ENCODE results near the gene ADAMTS12. TPM values are rescaled to one million over a fixed set of nuclear protein-coding genes. Genes with fewer than 3 reads are reported as not detected.

ADAMTS12 gene
- total RNA-seq, 1 donor from 2014 or later: 0.54 TPM

DNA sequence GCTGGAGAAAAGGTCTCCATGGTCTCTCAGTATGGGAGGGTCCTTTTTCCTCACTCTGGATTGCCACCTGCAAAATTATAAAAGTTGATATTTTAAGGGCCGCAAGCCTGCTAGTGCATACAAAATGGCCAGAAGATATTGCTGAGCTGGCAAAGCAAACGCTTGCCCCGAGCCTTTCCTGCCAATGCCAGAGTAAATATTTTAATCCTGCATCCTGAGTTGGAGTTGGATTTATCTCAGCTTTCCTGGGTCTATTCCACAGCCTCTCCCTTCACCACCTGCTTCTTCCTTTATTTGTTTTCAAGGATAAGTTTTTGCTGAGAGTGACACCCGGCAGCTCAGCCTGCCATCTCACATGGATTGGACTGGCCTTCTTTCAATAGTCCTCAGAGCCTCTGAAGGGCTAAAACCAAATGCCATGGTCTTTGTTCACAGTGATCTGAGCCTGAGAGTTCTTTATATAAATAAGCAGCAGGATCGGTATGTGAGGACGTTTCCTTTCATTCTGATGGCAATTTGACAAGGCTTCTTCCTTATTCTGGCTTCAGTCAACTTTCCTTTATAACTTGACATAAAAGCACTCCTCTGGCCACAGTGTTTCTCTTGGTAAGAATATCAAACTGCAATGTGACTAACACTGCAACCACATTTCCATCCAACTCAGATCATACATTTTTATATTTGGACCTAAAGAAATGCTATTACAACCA is 170.1 kb downstream of the ADAMTS12 start:
- Mint-ChIP-seq H3K36me3 (ENCODE audit: unreplicated experiment) (no peaks in the 10 kb centered on the region), H3K4me3 (ENCODE audit: unreplicated experiment) (no peak overlapping the region), H3K9me3 (ENCODE audit: unreplicated experiment) (no peaks in the 10 kb centered on the region), H3K27ac (ENCODE audit: unreplicated experiment) (no peak overlapping the region), H3K27me3 (ENCODE audit: unreplicated experiment) (peaks cover 2% of the 10 kb centered on the region), H3K4me1 (ENCODE audit: low read depth, unreplicated experiment) (no peaks in the 10 kb centered on the region)
- TF ChIP-seq, protein P1, sequence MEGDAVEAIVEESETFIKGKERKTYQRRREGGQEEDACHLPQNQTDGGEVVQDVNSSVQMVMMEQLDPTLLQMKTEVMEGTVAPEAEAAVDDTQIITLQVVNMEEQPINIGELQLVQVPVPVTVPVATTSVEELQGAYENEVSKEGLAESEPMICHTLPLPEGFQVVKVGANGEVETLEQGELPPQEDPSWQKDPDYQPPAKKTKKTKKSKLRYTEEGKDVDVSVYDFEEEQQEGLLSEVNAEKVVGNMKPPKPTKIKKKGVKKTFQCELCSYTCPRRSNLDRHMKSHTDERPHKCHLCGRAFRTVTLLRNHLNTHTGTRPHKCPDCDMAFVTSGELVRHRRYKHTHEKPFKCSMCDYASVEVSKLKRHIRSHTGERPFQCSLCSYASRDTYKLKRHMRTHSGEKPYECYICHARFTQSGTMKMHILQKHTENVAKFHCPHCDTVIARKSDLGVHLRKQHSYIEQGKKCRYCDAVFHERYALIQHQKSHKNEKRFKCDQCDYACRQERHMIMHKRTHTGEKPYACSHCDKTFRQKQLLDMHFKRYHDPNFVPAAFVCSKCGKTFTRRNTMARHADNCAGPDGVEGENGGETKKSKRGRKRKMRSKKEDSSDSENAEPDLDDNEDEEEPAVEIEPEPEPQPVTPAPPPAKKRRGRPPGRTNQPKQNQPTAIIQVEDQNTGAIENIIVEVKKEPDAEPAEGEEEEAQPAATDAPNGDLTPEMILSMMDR (IDR thresholded peaks at IDR 0.05; ENCODE audit: partially characterized antibody, unreplicated experiment): no peak
- DNase-seq: no peak

DNA sequence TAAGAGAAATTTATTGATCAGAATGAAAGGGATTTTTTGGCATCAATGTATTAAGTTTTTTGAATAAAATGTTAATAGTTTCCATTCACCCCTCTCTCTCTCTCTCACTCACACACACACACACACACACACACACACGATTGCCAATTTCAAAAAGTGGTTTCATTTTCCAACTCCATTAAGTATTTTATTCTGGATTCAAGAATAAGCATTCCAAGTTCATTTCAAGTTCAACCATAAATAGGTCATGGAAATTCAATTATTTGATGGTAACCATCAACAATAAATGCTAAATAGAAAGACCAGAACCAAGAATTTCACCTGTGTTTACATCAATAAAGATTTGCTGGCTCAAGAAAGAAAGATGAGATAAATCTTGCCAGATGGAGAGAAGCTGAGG is 171.6 kb downstream of the ADAMTS12 start:
- H3K36me3 Mint-ChIP-seq (ENCODE audit: unreplicated experiment): no peaks in the 10 kb centered on the region
- TF ChIP-seq, protein P1 (IDR thresholded peaks at IDR 0.05; ENCODE audit: partially characterized antibody, unreplicated experiment): no peak
- H3K9me3 Mint-ChIP-seq (ENCODE audit: unreplicated experiment): no peaks in the 10 kb centered on the region
- H3K4me3 Mint-ChIP-seq (ENCODE audit: unreplicated experiment): no peak overlapping the region
- H3K27ac Mint-ChIP-seq (ENCODE audit: unreplicated experiment): no peak overlapping the region
- no peak for DNase-seq
- peaks cover 2% of the 10 kb centered on the region for H3K27me3 Mint-ChIP-seq (ENCODE audit: unreplicated experiment)
- no peaks in the 10 kb centered on the region for H3K4me1 Mint-ChIP-seq (ENCODE audit: low read depth, unreplicated experiment)

DNA sequence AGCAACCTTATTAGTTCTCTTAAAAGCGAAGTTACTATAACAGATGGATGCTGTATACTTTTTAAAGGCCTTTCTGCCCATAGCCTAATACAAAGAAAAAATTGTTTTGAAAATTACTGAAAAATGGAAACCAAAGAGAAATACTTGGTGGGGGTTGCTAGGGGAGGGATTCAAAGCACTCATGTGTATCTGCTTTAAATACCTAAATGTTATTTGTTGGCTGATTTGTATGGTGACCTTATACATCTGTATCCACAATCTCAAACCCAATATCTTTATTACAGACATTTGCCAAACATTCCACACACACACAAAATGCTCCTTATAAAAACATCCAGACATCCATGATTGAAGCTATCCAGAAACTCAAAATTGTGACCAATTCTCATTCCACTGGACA is 172.0 kb downstream of the ADAMTS12 start:
- TF ChIP-seq, protein P1 (IDR thresholded peaks at IDR 0.05; ENCODE audit: partially characterized antibody, unreplicated experiment): no peak
- no peak for DNase-seq

DNA sequence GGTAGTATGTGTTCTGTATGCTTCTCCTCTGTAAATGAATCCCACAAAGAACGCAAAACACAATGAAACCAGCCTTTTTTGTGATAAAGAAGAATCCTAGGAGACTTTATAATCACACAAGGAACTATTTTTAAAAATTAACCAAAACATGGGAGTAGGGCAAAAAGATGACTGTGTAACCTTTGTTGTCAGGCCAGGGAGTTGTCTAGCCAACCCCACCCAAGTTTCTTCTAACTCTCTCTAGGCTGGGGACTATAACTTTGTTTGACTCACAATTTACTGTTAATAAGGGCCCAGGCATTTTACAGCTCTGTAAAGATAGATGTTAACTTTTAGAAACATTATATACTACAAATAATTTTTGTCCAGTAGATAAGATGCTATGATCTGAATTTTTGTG is 176.1 kb downstream of the ADAMTS12 start:
- Mint-ChIP-seq H3K9me3 (ENCODE audit: unreplicated experiment) (peaks cover 1% of the 10 kb centered on the region), H3K27ac (ENCODE audit: unreplicated experiment) (no peak overlapping the region), H3K27me3 (ENCODE audit: unreplicated experiment) (no peaks in the 10 kb centered on the region), H3K4me1 (ENCODE audit: low read depth, unreplicated experiment) (no peaks in the 10 kb centered on the region), H3K4me3 (ENCODE audit: unreplicated experiment) (no peak overlapping the region), H3K36me3 (ENCODE audit: unreplicated experiment) (no peaks in the 10 kb centered on the region)
- no peak for DNase-seq
- TF ChIP-seq, protein P1 (IDR thresholded peaks at IDR 0.05; ENCODE audit: partially characterized antibody, unreplicated experiment): no peak

More for the DNA sequence above, 172.0 kb downstream of the ADAMTS12 start:
- Mint-ChIP-seq H3K36me3 (ENCODE audit: unreplicated experiment) (no peaks in the 10 kb centered on the region), H3K27ac (ENCODE audit: unreplicated experiment) (no peak overlapping the region), H3K4me1 (ENCODE audit: low read depth, unreplicated experiment) (no peaks in the 10 kb centered on the region), H3K9me3 (ENCODE audit: unreplicated experiment) (no peaks in the 10 kb centered on the region), H3K4me3 (ENCODE audit: unreplicated experiment) (no peak overlapping the region), H3K27me3 (ENCODE audit: unreplicated experiment) (peaks cover 2% of the 10 kb centered on the region)

DNA sequence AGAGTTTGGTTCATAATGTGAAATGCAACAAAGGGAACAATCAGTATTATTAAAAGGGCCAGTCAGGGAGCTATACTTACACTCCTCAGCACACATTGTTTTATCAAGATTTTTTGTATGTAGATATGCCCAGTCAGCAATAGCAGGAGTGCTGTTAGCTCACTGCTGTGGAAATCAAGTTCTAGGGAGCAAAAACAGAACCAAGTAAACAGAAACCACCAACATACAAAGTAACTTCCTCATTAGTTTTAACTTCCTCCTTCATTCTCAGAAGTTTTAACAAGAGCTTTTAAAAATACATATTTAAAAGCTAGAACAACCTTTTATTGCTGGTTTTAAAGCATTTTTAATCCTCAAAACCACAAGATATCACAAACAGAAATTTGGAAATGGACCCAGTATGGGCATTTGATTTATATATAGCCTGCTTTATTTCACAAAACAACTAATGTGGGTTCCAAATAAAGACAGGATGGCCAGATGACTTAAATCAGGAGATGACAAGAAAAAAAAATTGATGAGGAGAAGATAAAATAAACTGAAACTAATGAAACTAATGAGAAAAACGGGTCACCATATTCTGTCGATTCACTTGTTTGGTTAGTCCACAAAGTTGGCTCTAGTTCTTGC is 178.5 kb downstream of the ADAMTS12 start:
- TF ChIP-seq, protein P1 (IDR thresholded peaks at IDR 0.05; ENCODE audit: partially characterized antibody, unreplicated experiment): no peak
- no peak overlapping the region for H3K27ac Mint-ChIP-seq (ENCODE audit: unreplicated experiment)
- no peaks in the 10 kb centered on the region for H3K36me3 Mint-ChIP-seq (ENCODE audit: unreplicated experiment)
- no peak overlapping the region for H3K4me3 Mint-ChIP-seq (ENCODE audit: unreplicated experiment)
- peaks cover 3% of the 10 kb centered on the region for H3K9me3 Mint-ChIP-seq (ENCODE audit: unreplicated experiment)
- DNase-seq: no peak
- no peaks in the 10 kb centered on the region for H3K4me1 Mint-ChIP-seq (ENCODE audit: low read depth, unreplicated experiment)
- no peaks in the 10 kb centered on the region for H3K27me3 Mint-ChIP-seq (ENCODE audit: unreplicated experiment)
